Measurements from ENCODE around the gene ASTN2.

GRCh38 chr9:116627433-116627832 is 787.4 kb downstream of the ASTN2 start:
- TF ChIP-seq TAF1 (IDR thresholded peaks at IDR 0.05; ENCODE audit: borderline replicate concordance, insufficient read depth, low read length), result no peak
- TF ChIP-seq POLR2AphosphoS5 (IDR thresholded peaks at IDR 0.05; ENCODE audit: low read depth, low read length), result no peak
- TF ChIP-seq REST (IDR thresholded peaks at IDR 0.05; ENCODE audit: insufficient read depth in 1 of 2, low read depth in 2 of 2, low read length in 2 of 2), result no peak
- TF ChIP-seq SIN3A (IDR thresholded peaks at IDR 0.05; ENCODE audit: borderline replicate concordance, insufficient read depth, low read length), result no peak
- TF ChIP-seq FOXP2 (optimal IDR thresholded peaks at IDR 0.05; ENCODE audit: borderline replicate concordance, extremely low read depth, extremely low read length, insufficient read depth), result no peak

Measured in PFSK-1 (cell line).